GM20000 (cell line): ENCODE measurements around the gene RIT2.
A peak's percentile ranks its signal among the peaks of the same experiment; 100 is the strongest.

Source experiments
- DNase-seq: peaks from one replicate; pipeline ENCODE4 v3.0.0; 2012; ENCODE audit warnings: low spot score
- CTCF ChIP-seq: IDR thresholded peaks from 2 replicates; pipeline ENCODE4 v1.5.1; 2012; ENCODE audit warnings: mild to moderate bottlenecking, control low read depth; ENCODE audit errors: extremely low read depth, missing control alignments

Gene RIT2

GRCh38 chr18:42941021-42941420, 174.5 kb downstream of the RIT2 start:
- no peak for DNase-seq
- no peak for TF ChIP-seq CTCF

- no peak for TF ChIP-seq CTCF
Measured at GRCh38 chr18:42937436-42937835, 178.0 kb downstream of the RIT2 start.

GRCh38 chr18:42936289-42936688, 179.2 kb downstream of the RIT2 start:
- no peak for TF ChIP-seq CTCF
- DNase-seq, result peak; percentile 2

More at GRCh38 chr18:42937436-42937835, 178.0 kb downstream of the RIT2 start:
- DNase-seq, result no peak

DNA sequence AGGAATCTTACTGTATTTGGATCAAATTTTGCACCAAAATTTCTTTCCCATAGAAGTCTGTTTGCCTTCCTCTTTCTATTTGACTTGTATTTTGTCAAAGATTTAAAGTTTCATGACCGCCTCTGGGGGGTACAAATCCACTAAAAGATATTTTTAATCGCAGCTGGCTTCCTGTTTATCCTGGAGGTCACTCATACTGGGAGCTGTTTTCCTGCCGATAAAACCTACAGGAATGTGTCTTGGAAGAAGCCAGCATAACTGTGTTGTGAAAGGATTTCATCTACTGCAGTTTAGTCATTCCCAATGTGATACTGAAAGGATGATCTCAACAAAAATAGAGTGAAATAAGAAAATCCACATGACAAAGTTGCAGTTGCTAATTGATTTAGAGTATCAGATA, 184.0 kb downstream of the RIT2 start:
- no peak for TF ChIP-seq CTCF
- DNase-seq, result no peak

- DNase-seq, result no peak
- TF ChIP-seq CTCF, result no peak
Measured at GRCh38 chr18:42929857-42930256, 185.6 kb downstream of the RIT2 start.

- no peak for DNase-seq
Measured at GRCh38 chr18:42929181-42929580, 186.3 kb downstream of the RIT2 start.

DNA sequence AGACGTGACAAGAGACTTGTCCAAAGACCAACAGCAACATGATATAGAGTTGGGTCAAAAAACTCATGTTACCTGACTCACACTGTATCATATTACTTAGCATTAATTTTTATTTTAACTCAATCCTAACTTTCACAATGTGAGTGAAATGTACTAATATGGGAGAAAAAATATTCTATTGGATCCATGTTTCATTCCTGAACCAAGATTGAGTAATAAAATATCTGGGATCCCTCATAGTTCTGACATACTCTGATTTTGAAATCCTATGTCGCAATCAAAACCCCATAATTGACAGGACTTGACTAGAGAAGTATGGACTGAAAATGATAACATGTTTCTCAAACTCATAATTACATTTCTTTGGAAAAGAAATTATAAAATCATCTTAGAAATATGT, 190.4 kb downstream of the RIT2 start:
- no peak for DNase-seq
- no peak for TF ChIP-seq CTCF

More at GRCh38 chr18:42929181-42929580, 186.3 kb downstream of the RIT2 start:
- no peak for TF ChIP-seq CTCF
